Hepatic stellate cell (primary cell): ENCODE data around the gene AUTS2.

Source experiments
- DNase-seq: peaks from one replicate; pipeline ENCODE4 v3.0.0; 2011; ENCODE audit warnings: low spot score

The AUTS2 gene

DNA sequence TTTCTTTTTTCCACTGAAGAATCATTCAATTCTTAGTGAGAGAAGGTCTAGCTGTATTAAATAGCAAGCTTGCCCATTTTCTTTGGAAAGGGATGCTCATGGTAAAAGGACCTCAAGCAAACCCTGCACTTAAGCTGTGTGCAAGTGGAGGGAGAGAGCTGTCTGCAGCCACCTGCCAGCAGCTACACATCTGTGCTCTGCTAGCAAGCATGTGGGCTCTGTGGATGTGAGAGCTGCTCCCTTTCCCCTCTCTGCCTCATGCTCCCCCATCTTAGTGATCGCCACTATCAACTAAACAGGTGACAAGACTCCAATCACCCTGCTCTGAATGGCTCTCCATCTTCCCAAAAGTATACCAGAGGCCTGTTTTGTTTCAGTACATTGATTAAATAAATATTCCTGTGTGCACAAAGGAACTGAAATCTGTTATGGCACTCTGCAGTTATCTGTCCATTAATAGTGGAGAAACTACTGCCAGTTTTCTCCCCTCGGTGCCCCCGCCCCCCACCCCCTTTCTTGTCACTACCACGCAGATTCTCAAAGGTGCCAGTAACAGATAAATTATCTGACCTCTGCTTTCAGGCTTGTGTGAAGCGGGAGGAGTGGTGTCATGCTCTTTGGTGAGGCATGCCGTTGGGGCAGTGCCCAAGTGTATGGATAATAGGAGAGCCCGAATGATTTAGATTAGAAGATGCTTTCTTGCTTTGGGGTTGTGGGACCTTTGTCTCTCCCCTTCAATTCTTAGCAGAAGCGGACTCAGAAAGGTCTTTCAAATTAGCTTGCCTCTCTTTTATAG is 26.4 kb downstream of the AUTS2 start:
- no peak for DNase-seq

DNA sequence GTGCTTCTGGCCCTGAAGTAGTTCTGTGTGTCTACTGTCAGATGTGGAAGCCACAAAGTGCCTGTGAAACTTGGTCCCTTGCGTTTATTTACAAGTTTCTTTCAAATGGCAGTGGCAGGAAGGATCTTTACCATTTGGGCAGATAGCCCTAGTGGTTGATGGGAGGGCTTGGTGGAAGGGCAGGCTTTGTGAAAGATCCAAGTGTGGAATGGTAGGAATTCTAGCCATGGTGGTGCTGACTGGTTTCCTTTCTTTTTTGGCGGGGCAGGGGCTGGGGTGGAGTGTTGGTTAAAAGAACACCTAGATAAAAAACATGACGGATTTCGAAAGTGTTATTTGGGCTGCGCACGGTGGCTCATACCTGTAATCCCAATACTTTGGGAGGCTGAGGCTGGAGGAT is 27.0 kb downstream of the AUTS2 start:
- DNase-seq, result no peak

DNA sequence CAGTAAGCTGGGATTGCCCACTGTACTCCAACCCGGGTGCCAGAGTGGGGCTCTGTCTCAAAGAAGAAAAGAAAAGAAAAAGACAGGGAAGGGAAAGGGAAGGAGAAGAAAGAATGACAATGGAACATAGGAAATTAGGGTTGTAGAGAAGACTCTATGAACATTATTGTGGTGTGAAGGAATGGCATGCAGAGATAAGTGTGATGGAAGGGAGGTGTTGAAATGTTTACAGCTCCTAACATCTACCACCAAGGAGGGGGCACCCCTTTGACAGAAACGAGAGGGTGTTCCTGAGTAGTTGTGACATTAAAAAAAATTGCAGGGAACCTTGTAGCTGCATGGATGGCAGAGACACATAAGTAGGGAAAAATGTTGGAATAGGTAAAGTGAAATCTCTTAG is 27.5 kb downstream of the AUTS2 start:
- no peak for DNase-seq

DNA sequence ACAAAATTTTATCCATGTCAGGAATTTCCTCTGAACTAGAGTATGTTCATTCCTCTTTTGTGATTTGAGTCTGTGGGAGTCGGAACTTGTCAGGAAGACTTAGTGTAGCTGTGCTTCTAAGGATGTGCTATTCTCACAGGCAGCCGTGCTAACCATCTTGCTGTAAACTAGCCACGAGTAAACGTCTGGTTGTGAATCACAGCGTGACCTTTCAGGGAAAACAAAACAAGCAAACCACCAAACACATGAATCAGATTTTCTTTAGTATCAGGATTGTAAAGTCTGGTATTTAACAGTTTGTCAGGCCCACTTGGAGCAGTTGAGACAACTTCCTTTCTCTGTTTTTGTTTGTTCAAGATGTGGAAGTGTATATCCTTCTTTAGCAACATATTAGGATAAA is 32.0 kb downstream of the AUTS2 start:
- DNase-seq, result no peak

DNA sequence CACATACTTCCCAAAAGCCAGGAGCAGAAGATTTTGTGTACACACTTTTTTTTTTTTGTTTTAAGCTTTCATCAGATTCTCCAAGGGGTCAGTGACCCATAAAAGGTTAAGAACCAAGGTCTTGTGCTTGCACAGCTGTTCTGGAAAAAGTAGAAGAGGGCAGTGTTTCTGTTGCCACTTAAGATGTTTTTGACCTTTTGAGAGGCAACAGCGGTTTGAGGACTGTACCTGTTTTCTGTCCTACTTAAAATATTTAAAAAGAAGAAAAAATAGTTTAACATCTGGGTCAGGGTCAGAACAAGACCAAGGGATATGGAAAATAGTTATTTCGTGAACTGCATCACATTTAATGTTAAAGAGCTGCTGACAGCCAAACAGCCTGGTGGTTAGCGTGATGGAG is 32.9 kb downstream of the AUTS2 start:
- DNase-seq, result no peak

DNA sequence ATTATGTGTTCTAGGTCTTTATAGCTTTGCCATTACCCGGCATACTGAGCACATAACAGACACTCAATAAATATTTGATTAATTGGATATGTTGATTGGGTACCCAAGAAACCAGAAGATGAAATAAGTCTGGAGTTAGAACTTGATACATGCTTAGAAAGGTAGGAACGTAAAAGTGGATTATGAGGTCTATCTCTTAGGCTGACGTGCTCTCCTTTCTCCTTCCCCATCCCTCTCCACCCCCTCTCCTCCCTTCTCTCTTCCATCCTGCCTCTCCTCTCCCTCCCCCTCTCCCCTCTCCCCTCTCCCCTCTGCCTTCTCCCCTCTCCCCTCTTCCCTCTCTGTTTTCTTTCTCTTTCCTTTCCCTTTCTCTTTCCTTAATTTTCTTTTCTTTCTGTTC is 34.0 kb downstream of the AUTS2 start:
- DNase-seq, result no peak

DNA sequence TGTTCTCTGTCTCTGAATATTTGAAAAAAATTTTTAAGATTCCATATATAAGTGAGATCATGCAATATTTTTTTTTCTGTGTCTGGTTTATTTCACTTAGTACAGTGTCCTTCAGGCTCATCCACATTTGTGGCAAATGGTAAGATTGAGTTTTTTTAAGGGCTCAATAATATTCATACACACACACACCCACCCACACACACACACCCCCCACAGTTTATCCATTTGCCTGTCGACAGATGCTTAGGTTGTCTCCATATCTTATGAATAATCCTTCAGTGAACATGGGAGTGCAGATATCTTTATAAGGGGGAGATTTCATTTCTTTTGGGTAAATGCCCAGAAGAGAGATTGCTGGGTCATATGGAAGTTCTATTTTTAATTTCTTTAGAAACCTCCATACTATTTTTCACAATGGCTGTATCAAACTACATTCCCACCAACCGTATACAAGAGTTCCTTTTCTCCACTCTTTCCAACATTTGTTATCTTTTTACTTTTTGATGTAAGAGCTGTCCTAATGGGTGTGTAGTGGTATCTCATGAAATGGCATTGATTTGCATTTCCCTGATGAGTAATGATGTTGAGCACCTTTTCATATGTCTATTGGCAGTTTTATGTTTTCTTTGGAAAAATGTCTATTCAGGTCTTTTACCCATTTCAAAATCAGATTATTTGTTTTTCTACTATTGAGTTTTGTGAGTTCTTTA is 35.0 kb downstream of the AUTS2 start:
- DNase-seq, result no peak

DNA sequence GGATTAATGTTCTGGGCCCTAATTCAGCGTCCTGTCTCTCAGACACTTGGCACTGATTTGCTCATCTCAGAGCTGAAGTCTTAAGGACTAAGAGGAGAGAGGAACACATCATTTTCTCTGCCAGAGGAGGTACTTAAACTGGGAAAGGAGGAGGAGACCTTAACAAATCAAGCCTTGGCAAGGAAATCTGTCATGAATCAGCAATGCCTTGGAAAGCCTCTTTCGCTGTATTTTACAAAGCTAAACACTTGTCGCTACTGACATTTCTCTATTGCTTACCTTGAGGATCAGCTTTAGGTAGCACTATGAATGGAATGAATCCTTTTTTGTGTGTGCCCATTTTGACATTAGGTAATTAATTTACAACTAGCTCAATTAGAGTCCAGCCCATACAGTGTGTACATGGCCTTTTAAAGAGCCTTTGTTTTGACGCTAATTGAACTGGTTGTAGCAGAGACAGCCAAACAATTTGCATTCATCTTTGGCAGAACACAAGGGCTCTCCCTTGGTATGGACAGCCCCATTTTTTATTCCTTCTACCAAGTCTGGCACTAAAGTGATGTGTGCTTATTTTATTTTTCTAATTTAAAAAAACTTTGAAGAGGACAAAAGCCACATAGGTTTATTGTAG is 37.4 kb downstream of the AUTS2 start:
- DNase-seq, result no peak

DNA sequence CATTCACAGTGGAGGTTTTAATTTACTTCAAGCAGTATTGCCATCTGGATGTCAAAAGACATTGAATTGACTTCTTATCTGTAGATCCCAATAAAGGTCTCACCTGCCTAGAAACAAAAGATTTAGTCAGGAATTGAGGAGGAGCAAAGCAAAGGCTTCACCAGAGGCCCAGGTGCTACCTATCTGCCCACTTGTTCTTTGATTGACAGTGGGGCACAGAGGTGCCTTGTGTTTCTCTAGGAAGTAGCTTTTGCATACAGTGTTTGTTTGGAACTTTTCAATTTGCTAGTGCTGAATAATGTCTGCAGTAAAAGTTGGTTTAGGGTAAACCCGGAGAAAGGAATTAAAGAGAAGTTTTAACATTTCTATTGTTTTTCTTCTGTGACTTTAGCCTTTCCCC is 40.4 kb downstream of the AUTS2 start:
- no peak for DNase-seq

DNA sequence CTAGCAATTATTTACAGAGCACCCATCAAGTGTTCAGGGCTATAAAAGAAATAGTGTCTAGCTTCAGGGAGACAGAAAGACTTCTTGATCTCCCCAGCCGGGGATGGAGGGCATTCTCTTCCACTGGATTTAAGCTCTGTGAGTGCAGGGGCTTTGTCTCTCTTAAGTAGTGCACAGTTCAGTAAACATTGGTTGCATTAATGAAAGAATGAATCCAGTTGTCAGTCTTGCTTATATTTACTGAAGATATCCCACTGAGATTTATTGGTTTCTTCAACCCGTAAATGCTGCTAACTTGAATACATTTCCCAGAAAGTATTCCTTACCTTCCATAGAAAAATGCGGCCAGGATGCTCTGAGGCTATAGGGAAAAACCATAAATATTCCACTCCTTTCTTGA is 41.9 kb downstream of the AUTS2 start:
- no peak for DNase-seq

DNA sequence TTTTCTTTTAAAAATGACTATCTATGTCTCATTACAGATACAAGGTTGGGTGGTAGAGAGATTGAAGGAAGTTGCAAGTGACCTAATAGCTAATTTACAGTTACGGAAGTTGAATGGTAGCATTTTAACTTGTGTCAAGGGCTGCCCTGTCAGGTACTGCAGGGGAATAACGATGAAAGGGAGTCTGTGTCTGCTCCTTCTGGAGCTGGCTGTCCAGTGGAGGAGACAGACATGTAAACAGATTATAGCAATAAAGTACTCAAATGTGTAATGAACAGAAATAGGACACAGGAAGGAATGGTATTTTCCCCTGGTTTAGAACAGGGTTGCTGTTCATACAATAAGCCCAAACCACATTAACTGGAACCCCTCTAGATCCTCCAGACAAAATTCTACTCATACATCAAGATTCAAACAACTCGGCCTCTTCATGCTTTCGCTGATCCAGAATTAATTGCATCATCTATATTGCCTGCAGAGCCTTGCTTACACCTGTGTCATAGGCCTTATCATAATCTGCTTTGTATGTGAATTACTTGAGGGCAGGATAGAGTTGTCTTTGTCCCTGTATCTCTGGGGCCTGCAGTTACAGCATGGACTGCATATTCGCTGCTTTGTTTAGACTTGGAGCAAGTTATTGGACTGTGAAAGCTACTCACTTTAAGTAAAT is 42.8 kb downstream of the AUTS2 start:
- DNase-seq, result no peak

DNA sequence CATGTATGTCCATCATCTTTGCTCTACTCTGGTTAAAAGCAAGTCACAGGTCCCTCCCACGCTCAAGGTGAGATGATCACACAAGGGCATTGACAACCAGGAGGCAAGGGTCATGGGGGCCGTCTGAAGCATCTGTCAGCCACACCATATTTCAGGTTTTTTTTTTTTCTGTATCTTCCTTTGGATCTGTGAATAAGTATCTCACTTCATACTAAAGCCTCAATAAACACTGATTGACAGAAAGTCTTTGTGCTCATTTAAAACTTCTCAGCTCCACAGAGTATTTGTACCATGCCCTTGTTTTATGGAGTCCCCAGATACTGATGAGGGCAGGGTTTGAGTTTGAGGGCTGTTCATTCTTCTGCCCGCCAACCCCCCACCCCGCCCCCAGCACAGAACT is 45.0 kb downstream of the AUTS2 start:
- DNase-seq, result no peak

DNA sequence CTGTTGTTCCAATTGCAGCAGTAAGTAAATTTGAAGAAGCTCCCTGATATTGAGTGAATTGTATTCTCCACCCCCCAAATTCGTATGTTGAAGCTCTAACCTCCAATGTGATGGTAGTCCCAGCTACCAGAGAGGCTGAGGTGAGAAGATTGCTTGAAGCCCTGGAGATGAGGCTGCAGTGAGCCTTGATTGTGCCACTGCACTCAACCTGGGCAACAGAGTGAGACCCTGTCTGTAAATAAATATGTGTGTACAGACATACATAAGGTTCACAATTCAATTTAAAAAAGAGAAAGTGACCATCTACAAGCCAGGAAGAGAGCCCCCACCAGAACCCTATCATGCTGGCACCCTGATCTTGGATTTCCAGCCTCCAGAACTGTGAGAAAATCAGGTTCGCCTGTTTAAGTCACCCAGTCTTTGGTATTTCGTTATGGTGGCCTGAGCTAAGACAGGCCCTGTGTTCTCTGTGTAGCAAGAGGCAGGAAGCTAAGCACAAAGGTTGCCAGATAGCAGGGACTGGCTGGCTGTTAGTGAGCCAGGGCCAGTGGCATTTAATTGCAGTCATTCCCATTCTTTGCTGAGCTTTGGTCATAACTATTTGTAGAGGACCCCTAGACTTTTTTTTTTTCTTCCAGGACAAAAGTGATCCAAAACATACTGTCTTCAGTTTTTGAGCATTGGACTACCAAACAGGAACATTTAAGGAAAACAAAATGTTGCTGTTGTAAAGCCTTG is 45.6 kb downstream of the AUTS2 start:
- DNase-seq, result no peak

DNA sequence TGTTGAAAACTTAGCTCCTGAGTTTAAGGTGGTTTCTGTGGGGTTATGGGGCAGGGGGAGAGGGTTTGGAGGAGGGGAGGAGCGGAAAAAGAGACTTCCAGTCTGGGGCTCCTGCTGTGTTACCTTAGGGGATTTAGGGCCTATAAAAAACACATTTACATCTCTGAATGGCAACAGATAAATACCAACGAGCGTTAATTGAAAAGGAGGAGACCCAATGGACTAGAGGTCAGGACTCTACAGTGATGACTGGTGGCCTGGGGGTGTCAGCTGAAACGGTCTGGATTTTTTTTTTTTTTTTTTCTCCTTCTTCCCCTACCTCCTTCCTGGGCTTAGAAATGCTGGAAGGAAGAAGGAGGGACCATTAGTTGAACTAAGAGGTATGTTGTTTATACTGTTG is 47.4 kb downstream of the AUTS2 start:
- DNase-seq, result no peak

DNA sequence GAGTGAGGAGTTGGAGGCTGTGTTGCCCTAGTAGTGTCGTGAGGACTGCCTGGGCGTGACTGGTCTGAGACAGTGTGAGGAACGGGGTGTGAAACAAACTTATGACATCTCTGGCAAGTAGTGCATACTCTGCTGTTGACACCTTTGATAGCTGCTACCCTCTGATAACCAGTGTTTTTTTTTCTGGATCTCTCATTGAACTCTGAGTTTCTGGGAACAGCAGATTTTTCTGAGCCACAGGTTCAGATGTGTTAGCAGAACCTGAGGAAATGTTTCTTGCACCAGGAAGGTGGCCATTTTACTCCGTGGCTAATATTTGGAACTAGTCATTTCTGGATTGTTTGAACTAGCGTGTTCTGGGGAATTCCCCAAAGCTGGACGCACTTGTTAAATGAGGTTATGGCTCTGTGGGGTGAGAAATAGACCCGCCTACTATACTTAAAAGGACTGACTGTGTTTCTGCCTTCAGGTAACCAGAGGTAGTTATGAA is 52.9 kb downstream of the AUTS2 start:
- DNase-seq, result no peak

DNA sequence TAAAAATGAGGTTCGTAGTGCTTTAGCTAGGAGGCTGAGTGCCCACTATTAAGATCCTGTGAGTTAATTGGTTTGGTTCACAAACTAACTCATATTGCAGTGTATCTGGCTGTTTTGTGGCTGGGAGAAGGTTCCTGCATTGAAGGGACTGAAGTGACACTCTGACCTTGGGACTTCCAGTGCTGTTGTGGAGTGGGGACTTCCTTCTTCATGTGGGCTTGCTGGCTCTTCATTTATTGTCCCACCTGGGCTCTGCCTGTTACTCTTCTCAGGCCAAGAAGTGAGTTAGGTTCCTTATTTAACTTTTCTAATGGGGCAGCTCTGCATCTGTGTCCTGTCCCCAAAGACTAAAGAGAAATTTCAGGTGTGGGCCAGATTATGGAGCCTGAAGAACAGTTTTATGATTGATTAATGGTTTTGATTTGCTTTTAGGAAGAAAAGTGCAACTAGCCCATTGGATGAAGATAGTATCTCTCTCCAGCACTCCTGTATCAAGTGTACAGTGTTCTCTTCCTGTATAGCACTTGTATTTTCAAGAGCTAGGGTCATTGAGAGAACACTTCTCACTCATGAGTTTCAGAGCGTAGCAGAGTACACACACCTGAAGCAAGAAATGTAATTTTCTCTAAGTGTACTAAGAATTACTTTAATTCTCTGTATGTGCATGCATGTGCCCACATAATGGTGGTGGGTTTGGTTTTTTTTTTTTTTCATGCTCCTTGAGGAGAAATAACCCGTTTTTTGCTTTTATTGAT is 54.8 kb downstream of the AUTS2 start:
- no peak for DNase-seq

DNA sequence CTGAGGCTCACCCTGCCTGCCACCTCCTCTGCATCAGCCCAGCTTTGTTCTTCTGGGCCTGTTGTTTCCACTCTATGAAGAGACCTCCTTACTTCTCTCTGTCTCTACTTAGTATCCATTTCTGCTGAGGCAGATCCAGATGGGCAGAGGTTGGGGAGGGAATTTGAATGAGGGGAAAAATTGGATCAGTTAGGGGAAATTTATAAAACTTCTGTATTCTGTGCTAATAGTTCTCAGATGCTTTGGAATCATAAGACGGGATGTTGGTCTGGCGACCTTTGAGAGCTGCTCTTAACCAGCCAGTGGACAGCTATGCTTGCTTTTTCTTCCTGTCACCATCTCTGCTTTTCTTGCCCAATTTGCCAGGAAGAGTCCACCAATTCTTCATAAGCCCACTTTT is 55.5 kb downstream of the AUTS2 start:
- DNase-seq, result no peak

DNA sequence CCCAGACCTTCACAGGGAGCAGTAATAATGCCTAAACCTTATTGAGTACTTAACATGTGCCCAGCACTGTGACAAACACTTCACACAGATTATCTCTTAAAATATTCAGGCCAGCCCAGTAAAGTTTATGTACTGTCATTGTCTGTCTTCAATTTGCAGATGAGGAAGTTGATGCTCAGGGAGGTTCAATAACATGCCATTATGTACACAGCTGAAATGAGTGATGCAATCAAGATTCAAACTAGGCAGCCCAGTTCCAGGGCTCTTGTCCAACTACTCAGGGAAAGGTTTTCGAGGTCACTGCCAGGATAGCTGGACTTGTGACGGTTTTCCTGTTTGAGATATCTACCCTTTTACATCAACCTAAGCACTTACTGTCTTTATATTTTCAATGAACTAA is 56.1 kb downstream of the AUTS2 start:
- DNase-seq, result no peak

DNA sequence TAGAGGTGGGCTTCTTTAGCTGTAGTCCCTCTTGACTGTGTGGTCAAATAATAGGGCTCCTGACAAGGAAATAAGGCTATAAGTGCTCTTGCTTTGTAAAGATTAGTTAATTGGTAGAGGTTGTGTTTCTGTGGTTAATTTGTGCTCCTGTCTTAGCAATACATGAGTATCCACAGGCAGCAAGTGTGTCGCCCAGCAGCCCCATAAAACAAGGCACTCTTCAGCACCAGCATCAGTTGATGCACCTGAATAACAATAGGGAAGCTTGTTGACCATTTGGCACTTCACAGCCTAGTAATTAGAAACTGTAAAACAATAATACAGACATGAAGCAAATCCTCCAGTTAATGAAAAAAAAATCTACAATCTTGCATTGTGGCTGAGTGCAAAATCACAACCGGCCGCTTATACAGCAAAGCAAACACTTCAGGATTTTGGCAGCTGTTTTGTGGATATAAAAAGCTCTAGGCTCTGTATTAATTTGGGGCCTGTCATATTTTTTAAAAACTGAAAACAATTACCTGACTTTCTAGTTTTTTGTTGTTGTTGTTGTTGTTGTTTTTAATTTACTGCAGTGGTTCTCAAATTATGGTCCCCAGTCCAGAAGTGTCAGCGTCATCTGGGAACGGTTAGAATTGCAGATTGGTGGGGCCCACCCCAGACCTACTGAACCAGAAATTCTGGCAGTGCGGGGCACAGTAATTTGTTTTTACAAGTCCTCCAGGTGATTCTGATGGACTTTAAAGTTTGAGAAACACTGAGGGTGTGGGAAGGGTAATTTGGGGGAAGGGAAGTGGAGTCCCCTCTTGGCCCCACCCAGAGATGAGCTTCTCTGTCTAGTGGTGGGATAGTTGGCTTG is 56.8 kb downstream of the AUTS2 start:
- no peak for DNase-seq

DNA sequence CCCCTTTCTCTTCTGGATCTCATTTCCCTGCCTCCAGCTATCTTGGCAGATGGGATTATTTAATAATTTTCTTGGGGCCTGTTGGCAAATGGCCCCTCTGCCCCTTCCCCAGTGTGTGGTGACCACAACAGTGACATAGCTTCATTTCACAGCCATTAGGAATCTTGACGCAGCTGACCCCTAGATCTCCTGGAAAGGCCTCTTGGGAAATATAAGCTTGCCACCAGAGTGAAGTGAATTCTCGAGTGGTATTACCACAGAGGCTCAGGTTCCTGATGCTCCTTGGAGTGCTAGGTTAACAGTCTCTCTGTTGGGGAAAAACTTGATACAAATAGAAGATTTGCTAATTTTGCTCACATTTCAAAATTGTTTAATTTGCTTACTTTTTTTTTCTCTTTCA is 57.8 kb downstream of the AUTS2 start:
- no peak for DNase-seq
